Mesenchymal stem cell (in vitro differentiated cells and primary cell): Measurements from ENCODE around the gene CAMK2D.

Source experiments
- DNase-seq: peaks from one replicate; pipeline ENCODE4 v3.0.0-alpha.2; 2013
- H2AFZ ChIP-seq: one replicate; pipeline ENCODE4 v1.6.1; 2013; ENCODE audit warnings: low read depth, mild to moderate bottlenecking, control low read depth, inconsistent platforms, low read length, moderate library complexity
- H2AK5ac ChIP-seq: 2 replicates; pipeline ENCODE4 v1.6.1; 2013; ENCODE audit warnings: low read length, moderate library complexity, mild to moderate bottlenecking, inconsistent platforms; ENCODE audit not compliant: severe bottlenecking
- H2BK120ac ChIP-seq: one replicate; pipeline ENCODE4 v1.6.1; 2013; ENCODE audit warnings: low read depth, mild to moderate bottlenecking, inconsistent platforms, low read length, moderate library complexity
- H2BK12ac ChIP-seq, 2 experiments: one replicate each; pipeline ENCODE4 v1.6.1; 2013; ENCODE audit warnings: inconsistent platforms in 2 of 2, low read length in 2 of 2, mild to moderate bottlenecking in 2 of 2, moderate library complexity in 2 of 2, control low read depth in 1 of 2
- H2BK15ac ChIP-seq: one replicate; pipeline ENCODE4 v1.6.1; 2013; ENCODE audit warnings: mild to moderate bottlenecking, low read depth, inconsistent platforms; ENCODE audit not compliant: poor library complexity, severe bottlenecking
- H2BK5ac ChIP-seq: 2 replicates; pipeline ENCODE4 v1.6.1; 2013; ENCODE audit warnings: low read depth, mild to moderate bottlenecking, low read length, control low read depth, inconsistent platforms; ENCODE audit not compliant: poor library complexity, severe bottlenecking
- H3K14ac ChIP-seq, 2 experiments: one replicate each; pipeline ENCODE4 v1.6.1; 2013; ENCODE audit warnings: inconsistent platforms in 2 of 2, low read length in 2 of 2, control low read depth in 1 of 2, mild to moderate bottlenecking in 1 of 2, moderate library complexity in 1 of 2
- H3K18ac ChIP-seq, 2 experiments: one replicate each; pipeline ENCODE4 v1.6.1; 2013; ENCODE audit warnings: inconsistent platforms in 2 of 2, low read length in 2 of 2, control low read depth in 1 of 2, low read depth in 1 of 2, mild to moderate bottlenecking in 1 of 2
- H3K23ac ChIP-seq, 2 experiments: one replicate each; pipeline ENCODE4 v1.6.1; 2013; ENCODE audit warnings: inconsistent platforms in 2 of 2, low read length in 2 of 2, mild to moderate bottlenecking in 2 of 2, moderate library complexity in 2 of 2, control low read depth in 1 of 2
- H3K27ac ChIP-seq: 2 replicates; pipeline ENCODE4 v1.5.1; 2013; ENCODE audit warnings: mild to moderate bottlenecking, moderate library complexity, low read length, control low read depth, inconsistent platforms; ENCODE audit not compliant: poor library complexity, severe bottlenecking
- H3K27me3 ChIP-seq, 2 experiments: 2 replicates each; pipeline versions ENCODE4 v1.6.1 to v1.7.0; 2013; ENCODE audit warnings: low read length in 2 of 2, mild to moderate bottlenecking in 2 of 2, moderate library complexity in 2 of 2, control low read depth in 1 of 2, inconsistent platforms in 1 of 2; ENCODE audit not compliant: control insufficient read depth in 1 of 2, insufficient read depth in 1 of 2
- H3K36me3 ChIP-seq, 2 experiments: 2 replicates each; pipeline versions ENCODE4 v1.6.1 to v1.7.0; 2013; ENCODE audit warnings: low read length in 2 of 2, control low read depth in 1 of 2, inconsistent platforms in 1 of 2, low read depth in 1 of 2, mild to moderate bottlenecking in 1 of 2; ENCODE audit not compliant: insufficient read depth in 2 of 2, control insufficient read depth in 1 of 2
- H3K4ac ChIP-seq, 2 experiments: one replicate each; pipeline ENCODE4 v1.6.1; 2013; ENCODE audit warnings: inconsistent platforms in 2 of 2, low read length in 2 of 2, mild to moderate bottlenecking in 2 of 2, moderate library complexity in 2 of 2, control low read depth in 1 of 2, low read depth in 1 of 2
- H3K4me1 ChIP-seq: 2 replicates; pipeline ENCODE4 v1.6.1; 2013; ENCODE audit warnings: low read depth, low read length, control low read depth; ENCODE audit not compliant: control insufficient read depth, insufficient read depth
- H3K4me2 ChIP-seq: 2 replicates; pipeline ENCODE4 v1.6.1; 2013; ENCODE audit warnings: low read length, mild to moderate bottlenecking, inconsistent platforms; ENCODE audit not compliant: poor library complexity, severe bottlenecking
- H3K4me3 ChIP-seq, 2 experiments: 2 replicates each; pipeline versions ENCODE4 v1.5.1 to v1.7.0; 2013; ENCODE audit warnings: low read length in 2 of 2, mild to moderate bottlenecking in 2 of 2, control low read depth in 1 of 2, low read depth in 1 of 2; ENCODE audit not compliant: insufficient read depth in 1 of 2
- H3K79me1 ChIP-seq: replicated peaks from 2 replicates; pipeline ENCODE4 v1.6.1; 2013; ENCODE audit warnings: mild to moderate bottlenecking, control low read depth, low read length, inconsistent platforms; ENCODE audit not compliant: poor library complexity, severe bottlenecking
- H3K9ac ChIP-seq: 2 replicates; pipeline ENCODE4 v1.7.0; 2013; ENCODE audit warnings: mild to moderate bottlenecking, low read length, moderate library complexity
- H3K9me3 ChIP-seq: 2 replicates; pipeline ENCODE4 v1.7.0; 2013; ENCODE audit warnings: mild to moderate bottlenecking, low read length; ENCODE audit not compliant: control insufficient read depth
- H4K8ac ChIP-seq: one replicate; pipeline ENCODE4 v1.6.1; 2013; ENCODE audit warnings: inconsistent platforms, mild to moderate bottlenecking, low read length, moderate library complexity
- H4K91ac ChIP-seq: one replicate; pipeline ENCODE4 v1.6.1; 2013; ENCODE audit warnings: mild to moderate bottlenecking, low read length, inconsistent platforms
- WGBS: methylation state at CpG from one replicate; pipeline ENCODE4 v1.1.7; 2013; ENCODE audit warnings: mixed read lengths; 5-methylcytosine and 5-hydroxymethylcytosine counted together

CAMK2D gene

DNA sequence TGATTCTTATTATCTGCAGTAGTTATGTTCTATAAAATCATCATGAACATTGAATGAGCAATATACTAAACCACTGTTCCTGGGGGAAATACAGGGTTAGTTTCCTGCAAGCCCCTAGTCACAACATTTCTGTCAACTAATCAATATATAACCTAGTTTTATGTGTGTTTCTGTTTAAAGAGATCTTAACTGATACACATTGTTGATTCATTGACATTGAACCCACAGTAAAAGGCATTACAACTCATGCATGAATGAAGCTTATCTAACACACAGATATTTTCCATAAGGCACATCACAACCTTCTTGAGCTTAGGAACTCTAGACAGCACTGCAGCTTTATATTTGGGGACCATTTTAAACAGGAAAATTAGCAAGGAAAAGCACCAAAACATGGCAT is 134.2 kb downstream of the CAMK2D start:
- Histone ChIP-seq H3K27ac (no peak overlapping the region), H4K8ac (no peak overlapping the region), H3K23ac (no peak overlapping the region)

DNA sequence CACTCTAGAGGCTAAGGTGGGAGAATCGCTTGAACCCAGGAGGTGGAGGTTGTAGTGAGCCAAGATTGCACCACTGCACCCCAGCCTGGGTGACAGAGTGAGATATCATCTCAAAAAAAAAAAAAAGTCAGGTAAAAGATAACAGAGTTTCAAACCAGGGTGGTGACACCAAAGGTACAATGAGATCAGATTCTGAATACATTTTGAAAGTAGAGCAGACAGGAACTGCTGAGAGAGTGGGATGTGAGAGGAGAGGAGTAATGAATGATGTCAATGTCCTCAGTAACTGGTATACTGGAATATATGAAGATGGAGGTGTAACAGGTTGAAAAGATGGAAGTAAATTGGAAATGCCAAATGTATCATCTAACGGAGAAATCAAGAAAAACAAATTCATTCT is 135.6 kb downstream of the CAMK2D start:
- Histone ChIP-seq H2BK12ac (no peak overlapping the region), H3K9ac (no peak overlapping the region), H3K9me3 (no peaks in the 10 kb centered on the region), H3K14ac (no peak overlapping the region), H2AFZ (no peak overlapping the region), H3K4me2 (no peak overlapping the region), H2AK5ac (no peak overlapping the region), H3K4me3 (no peak overlapping the region), H3K18ac (no peak overlapping the region), H4K8ac (no peak overlapping the region), H2BK15ac (no peak overlapping the region), H3K79me1 (peaks cover 15% of the 10 kb centered on the region), H3K4me1 (no peaks in the 10 kb centered on the region), H2BK120ac (no peak overlapping the region), H3K27ac (no peak overlapping the region), H3K4ac (no peak overlapping the region), H3K23ac (no peak overlapping the region), H3K27me3 (no peaks in the 10 kb centered on the region), H4K91ac (no peak overlapping the region), H2BK5ac (no peak overlapping the region), H3K36me3 (peaks cover 0 to 56% of the 10 kb centered on the region in 2 experiments)
- DNase-seq, result no peak
- 100% methylated on average over 1 of the region's 2 CpGs for WGBS

More for the DNA sequence above, 134.2 kb downstream of the CAMK2D start:
- Histone ChIP-seq H3K27me3 (no peaks in the 10 kb centered on the region), H2BK5ac (no peak overlapping the region), H3K36me3 (peaks cover 0 to 53% of the 10 kb centered on the region in 2 experiments), H2AFZ (no peak overlapping the region), H2BK15ac (no peak overlapping the region), H2BK120ac (no peak overlapping the region), H3K4me1 (no peaks in the 10 kb centered on the region), H3K4me2 (no peak overlapping the region), H2BK12ac (no peak overlapping the region), H3K9me3 (no peaks in the 10 kb centered on the region), H3K14ac (no peak overlapping the region), H3K9ac (no peak overlapping the region), H3K4me3 (no peak overlapping the region), H3K4ac (no peak overlapping the region), H3K79me1 (peaks cover 13% of the 10 kb centered on the region), H2AK5ac (no peak overlapping the region), H3K18ac (no peak overlapping the region), H4K91ac (no peak overlapping the region)
- DNase-seq, result no peak

DNA sequence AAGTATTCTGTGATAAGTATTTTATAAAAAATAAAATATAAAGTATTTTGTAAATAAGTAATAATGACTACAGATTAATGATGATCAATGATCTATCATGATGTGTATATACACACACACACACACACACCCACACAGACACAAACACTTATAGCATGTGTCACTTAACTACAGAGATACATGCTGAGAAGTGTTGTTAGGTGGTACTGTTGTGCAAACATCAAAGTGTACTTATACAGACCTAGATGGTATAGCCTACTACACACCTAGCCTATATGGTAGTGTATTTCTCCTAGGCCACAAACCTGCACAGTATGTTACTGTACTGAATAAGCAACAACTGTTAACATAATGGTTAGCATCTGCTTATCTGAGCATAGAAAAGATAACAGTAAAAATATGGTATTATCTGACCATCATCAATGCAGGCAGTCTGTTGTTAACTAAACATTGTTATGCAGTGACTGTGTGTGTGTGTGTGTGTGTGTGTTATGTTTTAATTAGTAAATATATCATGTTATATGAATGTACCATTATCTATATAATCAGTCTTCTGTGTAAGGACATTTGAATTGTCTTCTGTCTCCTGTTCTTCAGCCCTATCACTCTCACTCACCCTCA is 138.2 kb downstream of the CAMK2D start:
- H3K36me3 ChIP-seq, result peaks cover 0 to 65% of the 10 kb centered on the region in 2 experiments
- no peak overlapping the region for H3K18ac ChIP-seq
- no peak overlapping the region for H3K14ac ChIP-seq
- H3K4me1 ChIP-seq, result peaks cover 4% of the 10 kb centered on the region
- no peak for DNase-seq
- H2BK120ac ChIP-seq, result no peak overlapping the region
- H4K91ac ChIP-seq, result no peak overlapping the region
- no peak overlapping the region for H2AK5ac ChIP-seq
- H2BK12ac ChIP-seq, result no peak overlapping the region
- no peak overlapping the region for H2AFZ ChIP-seq
- no peak overlapping the region for H3K23ac ChIP-seq
- no peak overlapping the region for H3K4me2 ChIP-seq
- no peak overlapping the region for H3K4me3 ChIP-seq
- H3K27me3 ChIP-seq, result no peaks in the 10 kb centered on the region
- H4K8ac ChIP-seq, result no peak overlapping the region
- H3K9me3 ChIP-seq, result no peaks in the 10 kb centered on the region
- no peak overlapping the region for H2BK15ac ChIP-seq
- H3K27ac ChIP-seq, result no peak overlapping the region
- H3K79me1 ChIP-seq, result peaks cover 19% of the 10 kb centered on the region
- no peak overlapping the region for H3K4ac ChIP-seq
- H2BK5ac ChIP-seq, result no peak overlapping the region
- H3K9ac ChIP-seq, result no peak overlapping the region

DNA sequence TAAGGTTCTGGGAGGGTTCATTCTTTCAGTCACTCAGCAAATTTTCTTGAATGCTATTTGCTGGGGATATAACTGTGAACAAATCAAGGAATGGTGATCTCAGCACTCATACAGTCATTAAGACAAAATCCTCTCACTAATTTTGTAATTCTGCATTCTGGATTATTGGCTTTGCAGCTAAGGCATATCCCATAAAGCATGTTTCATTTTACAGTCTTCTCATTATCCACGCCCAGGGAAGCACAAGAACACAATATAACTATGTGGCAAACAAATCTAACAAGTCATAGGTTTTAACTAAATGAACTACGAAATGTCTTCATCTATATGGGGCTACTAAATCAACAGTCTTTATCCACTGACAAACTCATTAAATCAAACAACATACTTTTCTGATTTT is 139.9 kb downstream of the CAMK2D start:
- no peak overlapping the region for H3K9ac ChIP-seq
- no peaks in the 10 kb centered on the region for H3K9me3 ChIP-seq
- no peak overlapping the region for H3K23ac ChIP-seq
- H3K27me3 ChIP-seq, result no peaks in the 10 kb centered on the region
- no peak overlapping the region for H3K18ac ChIP-seq
- H3K4me3 ChIP-seq, result no peak overlapping the region
- H3K4me2 ChIP-seq, result no peak overlapping the region
- 100% methylated on average over 2 of the region's 2 CpGs for WGBS
- no peak overlapping the region for H2BK120ac ChIP-seq
- no peak overlapping the region for H3K27ac ChIP-seq
- H2AFZ ChIP-seq, result no peak overlapping the region
- H2BK15ac ChIP-seq, result no peak overlapping the region
- no peak overlapping the region for H3K4ac ChIP-seq
- H2BK5ac ChIP-seq, result no peak overlapping the region
- H2AK5ac ChIP-seq, result no peak overlapping the region
- H4K8ac ChIP-seq, result no peak overlapping the region
- no peak overlapping the region for H2BK12ac ChIP-seq
- no peak overlapping the region for H3K14ac ChIP-seq
- H3K36me3 ChIP-seq, result peaks cover 0 to 69% of the 10 kb centered on the region in 2 experiments
- peaks cover 19% of the 10 kb centered on the region for H3K79me1 ChIP-seq
- peaks cover 7% of the 10 kb centered on the region for H3K4me1 ChIP-seq
- no peak for DNase-seq
- H4K91ac ChIP-seq, result no peak overlapping the region
